CD8-positive, alpha-beta memory T cell (primary cell): ENCODE data around the gene COPS2. TPM values are rescaled to one million over a fixed set of nuclear protein-coding genes. Genes with fewer than 3 reads are reported as not detected.

Experiments
- CTCF ChIA-PET: fragments of 350-600 bp; sonication (Branson Sonifier 250); formaldehyde crosslinking; loops from one replicate; lab custom pipeline; 2021; ENCODE audit warnings: antibody characterized with exemption; lab: Charles Lee
- POLR2A ChIA-PET: fragments of 350-600 bp; sonication (Branson Sonifier 250); formaldehyde crosslinking; loops from one replicate; lab custom pipeline; 2021; ENCODE audit warnings: antibody characterized with exemption; lab: Charles Lee
- DNase-seq, 5 donors: peaks; one replicate each; pipeline versions ENCODE4 v3.0.0 to v3.0.0-alpha.2; 2020 to 2022; ENCODE audit warnings: mixed read lengths in 1 of 5
- H3K27ac ChIP-seq: one replicate; pipeline ENCODE4 v1.7.0; 2013; ENCODE audit warnings: low read depth, mild to moderate bottlenecking, low read length, moderate library complexity
- H3K27me3 ChIP-seq: 2 replicates; pipeline ENCODE4 v1.7.0; 2013; ENCODE audit warnings: low read length, mild to moderate bottlenecking; ENCODE audit not compliant: insufficient read depth, poor library complexity, severe bottlenecking
- H3K36me3 ChIP-seq: 2 replicates; pipeline ENCODE4 v1.7.0; 2013; ENCODE audit warnings: mild to moderate bottlenecking, low read length, moderate library complexity; ENCODE audit not compliant: insufficient read depth
- H3K4me1 ChIP-seq: 2 replicates; pipeline ENCODE4 v1.7.0; 2013; ENCODE audit warnings: mild to moderate bottlenecking, low read length, moderate library complexity; ENCODE audit not compliant: insufficient read depth
- H3K4me3 ChIP-seq: 2 replicates; pipeline ENCODE4 v1.7.0; 2013; ENCODE audit warnings: mild to moderate bottlenecking, low read length
- H3K9me3 ChIP-seq: 2 replicates; pipeline ENCODE4 v1.7.0; 2013; ENCODE audit warnings: mild to moderate bottlenecking, low read length
- H3K27ac Mint-ChIP-seq, 8 donors: one replicate each; pipeline ENCODE4 v1.8.0; 2020 to 2021; ENCODE audit warnings: mixed read lengths in 8 of 8, mild to moderate bottlenecking in 6 of 8, inconsistent platforms in 3 of 8, moderate library complexity in 3 of 8
- H3K27me3 Mint-ChIP-seq, 2 donors: one replicate each; pipeline ENCODE4 v1.8.0; 2020 to 2021; ENCODE audit warnings: mixed read lengths in 2 of 2, mild to moderate bottlenecking in 1 of 2, moderate library complexity in 1 of 2
- H3K36me3 Mint-ChIP-seq, 3 donors: one replicate each; pipeline ENCODE4 v1.8.0; 2020 to 2021; ENCODE audit warnings: mixed read lengths in 3 of 3, inconsistent platforms in 1 of 3, mild to moderate bottlenecking in 1 of 3
- H3K4me1 Mint-ChIP-seq, 3 donors: one replicate each; pipeline ENCODE4 v1.8.0; 2020 to 2021; ENCODE audit warnings: mixed read lengths in 3 of 3, inconsistent platforms in 1 of 3, mild to moderate bottlenecking in 1 of 3
- H3K4me3 Mint-ChIP-seq, 7 donors: one replicate each; pipeline ENCODE4 v1.8.0; 2020 to 2021; ENCODE audit warnings: mixed read lengths in 7 of 7, mild to moderate bottlenecking in 6 of 7, moderate library complexity in 4 of 7, inconsistent platforms in 2 of 7
- H3K9me3 Mint-ChIP-seq, 5 donors: one replicate each; pipeline ENCODE4 v1.8.0; 2020 to 2022; ENCODE audit warnings: mixed read lengths in 5 of 5, mild to moderate bottlenecking in 3 of 5, moderate library complexity in 2 of 5, inconsistent platforms in 1 of 5
- polyA plus RNA-seq: library from polyadenylated mRNA; unstranded; fragments of 300-500 nt; fragmentation: Illumina TruSeq; gene quantifications from one replicate; pipeline ENCODE4 v1.2.3, GENCODE V29; 2021
- total RNA-seq, 2 experiments: library from RNA; stranded (reverse); gene quantifications; one replicate each; pipeline ENCODE4 v1.2.3, GENCODE V29; 2021

The COPS2 gene
- total and polyA plus RNA-seq, 3 experiments from 2014 or later, result 29.9 to 101 (median 94.5) TPM

- H3K4me3 Mint-ChIP-seq, result peak overlapping the region; percentile 98 to 100 (median 99)
- H3K27me3 Mint-ChIP-seq, result peaks cover 0 to 3% of the 10 kb centered on the region in 2 donors
- H3K9me3 ChIP-seq, result no peaks in the 10 kb centered on the region
- no peaks in the 10 kb centered on the region for H3K36me3 ChIP-seq
- H3K9me3 Mint-ChIP-seq, result no peaks in the 10 kb centered on the region
- CTCF ChIA-PET, result no interaction called here
- DNase-seq, result peak in 1 of 5 donors; percentile 4
- peaks cover 43% of the 10 kb centered on the region for H3K4me1 ChIP-seq
- H3K4me3 ChIP-seq, result peak overlapping the region; percentile 73
- H3K27ac Mint-ChIP-seq, result peak overlapping the region; percentile 94 to 100 (median 99)
- no peaks in the 10 kb centered on the region for H3K27me3 ChIP-seq
- POLR2A ChIA-PET, result interaction anchor here (2.5 kb wide), 1 partner anchor 15 kb away, joined by 21 read pairs; the partner anchor contains the start of gene GALK2
- peaks cover 56 to 74% (median 73%) of the 10 kb centered on the region in 3 donors for H3K4me1 Mint-ChIP-seq
- peak overlapping the region; percentile 92 for H3K27ac ChIP-seq
- H3K36me3 Mint-ChIP-seq, result peaks cover 0 to 23% (median 0%) of the 10 kb centered on the region in 3 donors
Observed at GRCh38 chr15:49154799-49155109, 645 bp downstream of the COPS2 start.

- H3K4me1 ChIP-seq, result peaks cover 46% of the 10 kb centered on the region
- Mint-ChIP-seq H3K9me3 (no peaks in the 10 kb centered on the region), H3K4me1 (peaks cover 59 to 78% (median 75%) of the 10 kb centered on the region in 3 donors), H3K27me3 (peaks cover 0 to 3% of the 10 kb centered on the region in 2 donors), H3K36me3 (peaks cover 0 to 23% (median 0%) of the 10 kb centered on the region in 3 donors), H3K27ac (peak overlapping the region in 7 of 8 donors; percentile 94 to 99 (median 99)), H3K4me3 (peak overlapping the region; percentile 98 to 100 (median 99))
- peak overlapping the region; percentile 73 for H3K4me3 ChIP-seq
- POLR2A ChIA-PET, result interaction anchor here (2.5 kb wide), 1 partner anchor 15 kb away, joined by 21 read pairs; the partner anchor contains the start of gene GALK2
- DNase-seq, result no peak
- H3K9me3 ChIP-seq, result no peaks in the 10 kb centered on the region
- CTCF ChIA-PET, result no interaction called here
- H3K27me3 ChIP-seq, result no peaks in the 10 kb centered on the region
- peak overlapping the region; percentile 92 for H3K27ac ChIP-seq
- no peaks in the 10 kb centered on the region for H3K36me3 ChIP-seq
Observed at GRCh38 chr15:49154359-49154758, 1.0 kb downstream of the COPS2 start.

- Mint-ChIP-seq H3K4me1 (peaks cover 68 to 86% (median 84%) of the 10 kb centered on the region in 3 donors), H3K9me3 (no peaks in the 10 kb centered on the region), H3K4me3 (peak overlapping the region in 6 of 7 donors; percentile 52 to 99 (median 81)), H3K27me3 (peaks cover 0 to 3% of the 10 kb centered on the region in 2 donors), H3K27ac (peak overlapping the region in 3 of 8 donors; percentile 25 to 94 (median 47)), H3K36me3 (peaks cover 0 to 28% (median 0%) of the 10 kb centered on the region in 3 donors)
- Histone ChIP-seq H3K4me1 (peaks cover 55% of the 10 kb centered on the region), H3K9me3 (no peaks in the 10 kb centered on the region), H3K4me3 (no peak overlapping the region), H3K27me3 (no peaks in the 10 kb centered on the region), H3K36me3 (no peaks in the 10 kb centered on the region), H3K27ac (no peak overlapping the region)
- DNase-seq, result no peak
- ChIA-PET CTCF (no interaction called here), POLR2A (no interaction called here)
Observed at GRCh38 chr15:49152552-49153312, 2.7 kb downstream of the COPS2 start.

GRCh38 chr15:49151831-49152230, 3.6 kb downstream of the COPS2 start:
- H3K4me3 Mint-ChIP-seq, result no peak overlapping the region
- CTCF ChIA-PET, result no interaction called here
- DNase-seq, result no peak
- Histone ChIP-seq H3K27ac (no peak overlapping the region), H3K4me3 (no peak overlapping the region), H3K36me3 (no peaks in the 10 kb centered on the region), H3K27me3 (no peaks in the 10 kb centered on the region), H3K4me1 (peaks cover 55% of the 10 kb centered on the region), H3K9me3 (no peaks in the 10 kb centered on the region)
- H3K4me1 Mint-ChIP-seq, result peaks cover 65 to 86% (median 85%) of the 10 kb centered on the region in 3 donors
- H3K27me3 Mint-ChIP-seq, result peaks cover 0 to 3% of the 10 kb centered on the region in 2 donors
- H3K9me3 Mint-ChIP-seq, result no peaks in the 10 kb centered on the region
- POLR2A ChIA-PET, result no interaction called here
- no peak overlapping the region for H3K27ac Mint-ChIP-seq
- H3K36me3 Mint-ChIP-seq, result peaks cover 0 to 28% (median 0%) of the 10 kb centered on the region in 3 donors

- H3K9me3 ChIP-seq, result no peaks in the 10 kb centered on the region
- H3K27me3 ChIP-seq, result no peaks in the 10 kb centered on the region
- no peak overlapping the region for H3K27ac ChIP-seq
- Mint-ChIP-seq H3K27me3 (no peaks in the 10 kb centered on the region), H3K4me3 (peak overlapping the region in 2 of 7 donors; percentile 12 to 18), H3K9me3 (no peaks in the 10 kb centered on the region), H3K4me1 (peaks cover 58 to 79% (median 79%) of the 10 kb centered on the region in 3 donors), H3K27ac (peak overlapping the region in 3 of 8 donors; percentile 7 to 55 (median 34)), H3K36me3 (peaks cover 0 to 24% (median 0%) of the 10 kb centered on the region in 3 donors)
- ChIA-PET CTCF (interaction anchor here (0.7 kb wide), 1 partner anchor 284 kb away, joined by 3 read pairs; no protein-coding TSS in a partner anchor), POLR2A (no interaction called here)
- H3K36me3 ChIP-seq, result peaks cover 9% of the 10 kb centered on the region
- DNase-seq, result no peak
- H3K4me3 ChIP-seq, result no peak overlapping the region
- peaks cover 47% of the 10 kb centered on the region for H3K4me1 ChIP-seq
Observed at GRCh38 chr15:49148727-49149126, 6.7 kb downstream of the COPS2 start.

- H3K27ac Mint-ChIP-seq, result peak overlapping the region in 5 of 8 donors; percentile 7 to 55 (median 17)
- no peak for DNase-seq
- H3K4me3 ChIP-seq, result no peak overlapping the region
Observed at GRCh38 chr15:49148298-49148697, 7.1 kb downstream of the COPS2 start.

GRCh38 chr15:49145651-49146609, 9.5 kb downstream of the COPS2 start:
- H3K9me3 Mint-ChIP-seq, result no peaks in the 10 kb centered on the region
- peak overlapping the region in 3 of 8 donors; percentile 10 to 49 (median 28) for H3K27ac Mint-ChIP-seq
- H3K4me3 Mint-ChIP-seq, result no peak overlapping the region
- no peak overlapping the region for H3K4me3 ChIP-seq
- peaks cover 41 to 72% (median 69%) of the 10 kb centered on the region in 3 donors for H3K4me1 Mint-ChIP-seq
- H3K36me3 Mint-ChIP-seq, result peaks cover 10 to 46% (median 14%) of the 10 kb centered on the region in 3 donors
- H3K4me1 ChIP-seq, result peaks cover 33% of the 10 kb centered on the region
- ChIA-PET POLR2A (interaction anchor here (1.4 kb wide), 1 partner anchor 10 kb away, joined by 4 read pairs; the partner anchor contains the start of gene COPS2), CTCF (interaction anchor here (0.8 to 2.0 kb wide), 3 partner anchors 10 to 285 kb away, joined by 4 read pairs; partner anchors contain the start of genes COPS2 and SECISBP2L)
- no peak overlapping the region for H3K27ac ChIP-seq
- peaks cover 29% of the 10 kb centered on the region for H3K36me3 ChIP-seq
- DNase-seq, result no peak
- no peaks in the 10 kb centered on the region for H3K27me3 Mint-ChIP-seq
- H3K9me3 ChIP-seq, result no peaks in the 10 kb centered on the region
- no peaks in the 10 kb centered on the region for H3K27me3 ChIP-seq

More at GRCh38 chr15:49148298-49148697, 7.1 kb downstream of the COPS2 start:
- peak overlapping the region in 2 of 7 donors; percentile 12 to 18 for H3K4me3 Mint-ChIP-seq
- H3K4me1 ChIP-seq, result peaks cover 42% of the 10 kb centered on the region
- H3K27me3 Mint-ChIP-seq, result no peaks in the 10 kb centered on the region
- no peak overlapping the region for H3K27ac ChIP-seq
- H3K36me3 ChIP-seq, result peaks cover 11% of the 10 kb centered on the region
- H3K36me3 Mint-ChIP-seq, result peaks cover 2 to 29% (median 3%) of the 10 kb centered on the region in 3 donors
- peaks cover 53 to 76% (median 76%) of the 10 kb centered on the region in 3 donors for H3K4me1 Mint-ChIP-seq
- H3K27me3 ChIP-seq, result no peaks in the 10 kb centered on the region
- POLR2A ChIA-PET, result no interaction called here
- CTCF ChIA-PET, result interaction anchor here (0.7 kb wide), 1 partner anchor 284 kb away, joined by 3 read pairs; no protein-coding TSS in a partner anchor
- no peaks in the 10 kb centered on the region for H3K9me3 Mint-ChIP-seq
- H3K9me3 ChIP-seq, result no peaks in the 10 kb centered on the region
